PC-3 (cell line): Measurements from ENCODE around the gene HHIPL1. TPM values are rescaled to one million over a fixed set of nuclear protein-coding genes. Genes with fewer than 3 reads are reported as not detected.

Experiments used
- ATAC-seq: fragments of 200-7000 bp; cut with Tn5 transposase; 2 replicates; pipeline ENCODE4 v1.9.1; 2020; ENCODE audit warnings: mild to moderate bottlenecking, moderate library complexity
- BruUV-seq: library from RNA; stranded (reverse); fragments of 400-500 nt; replicated peaks from 2 replicates; lab custom pipeline; 2021; lab: Mats Ljungman, UMichigan
- CTCF ChIA-PET: fragments of 300-600 bp; sonication (Branson Sonifier 250); formaldehyde crosslinking; loops from one replicate; lab custom pipeline; 2022; ENCODE audit warnings: antibody characterized with exemption; lab: Charles Lee
- POLR2A ChIA-PET: fragments of 300-600 bp; sonication (Branson Sonifier 250); formaldehyde crosslinking; loops from one replicate; lab custom pipeline; 2022; ENCODE audit warnings: antibody characterized with exemption; ENCODE audit not compliant: unreplicated experiment; lab: Charles Lee
- DNase-seq: peaks from one replicate; pipeline ENCODE4 v3.0.0-alpha.2; 2015
- H2AFZ ChIP-seq: fragments of 300-600 bp; sonication (generic); 2 replicates; pipeline ENCODE4 v1.6.0; 2016; ENCODE audit warnings: antibody characterized with exemption, low read length
- H3F3A ChIP-seq: fragments of 300-600 bp; sonication (generic); one replicate; pipeline ENCODE4 v1.6.0; 2017; ENCODE audit warnings: antibody characterized with exemption, low read length, control low read depth, mild to moderate bottlenecking; ENCODE audit not compliant: unreplicated experiment
- H3K27ac ChIP-seq: fragments of 300-600 bp; sonication (generic); 2 replicates; pipeline ENCODE4 v1.5.1; 2016; ENCODE audit warnings: mild to moderate bottlenecking, low read length
- H3K27me3 ChIP-seq: fragments of 300-600 bp; sonication (generic); 2 replicates; pipeline ENCODE4 v1.6.1; 2016; ENCODE audit warnings: low read length, mixed read lengths
- H3K36me3 ChIP-seq: fragments of 300-600 bp; sonication (generic); 2 replicates; pipeline ENCODE4 v1.6.1; 2016; ENCODE audit warnings: low read depth, mixed run types, low read length, mixed read lengths
- H3K4me1 ChIP-seq: fragments of 300-600 bp; sonication (generic); 2 replicates; pipeline ENCODE4 v1.5.1; 2016; ENCODE audit warnings: low read length; ENCODE audit not compliant: insufficient read depth
- H3K4me2 ChIP-seq: fragments of 300-600 bp; sonication (generic); 2 replicates; pipeline ENCODE4 v1.6.0; 2016; ENCODE audit warnings: low read length
- H3K4me3 ChIP-seq: fragments of 300-600 bp; sonication (generic); 2 replicates; pipeline ENCODE4 v1.5.1; 2016; ENCODE audit warnings: mild to moderate bottlenecking, low read length, mixed read lengths
- H3K79me2 ChIP-seq: fragments of 300-600 bp; sonication (generic); 2 replicates; pipeline ENCODE4 v1.6.1; 2017; ENCODE audit warnings: low read length, mixed read lengths
- H3K9ac ChIP-seq: fragments of 300-600 bp; sonication (generic); 2 replicates; pipeline ENCODE4 v1.6.0; 2016; ENCODE audit warnings: mild to moderate bottlenecking, low read length
- H3K9me2 ChIP-seq: fragments of 300-600 bp; sonication (generic); replicated peaks from 2 replicates; pipeline ENCODE4 v1.6.1; 2016; ENCODE audit warnings: mixed run types, low read length, mixed read lengths
- H3K9me3 ChIP-seq: fragments of 300-600 bp; sonication (generic); 2 replicates; pipeline ENCODE4 v1.6.1; 2016; ENCODE audit warnings: low read length, mixed read lengths
- H4K20me1 ChIP-seq: fragments of 300-600 bp; sonication (generic); 2 replicates; pipeline ENCODE4 v1.6.1; 2016; ENCODE audit warnings: low read length, mixed read lengths
- CTCF ChIP-seq: fragments of 300-600 bp; sonication (generic); conservative IDR thresholded peaks from 2 replicates; pipeline ENCODE4 v1.5.1; 2017; ENCODE audit warnings: antibody characterized with exemption, low read depth, mild to moderate bottlenecking, low read length
- EZH2 ChIP-seq: fragments of 300-600 bp; sonication (generic); IDR thresholded peaks from one replicate; pipeline ENCODE4 v1.6.1; 2017; ENCODE audit warnings: antibody characterized with exemption, mild to moderate bottlenecking, low read length; ENCODE audit not compliant: unreplicated experiment
- EZH2phosphoT487 ChIP-seq: fragments of 300-600 bp; sonication (generic); IDR thresholded peaks from 2 replicates; pipeline ENCODE4 v1.6.1; 2018; ENCODE audit warnings: mild to moderate bottlenecking, antibody characterized with exemption, low read length, borderline replicate concordance
- intact Hi-C: fragments of 100-400 bp; cut with micrococcal nuclease; formaldehyde crosslinking; loops from 2 replicates; pipeline ENCODE4 v1.9.0; 2023
- total RNA-seq: library from RNA; depleted of rRNA; stranded (reverse); fragments of >200 nt; gene quantifications from 2 replicates; pipeline ENCODE4 v1.2.3, GENCODE V29; 2014

HHIPL1 gene
- total RNA-seq, 1 experiment from 2014 or later: 0.84 TPM

- no TSS peak for BruUV-seq
- H3K4me3 ChIP-seq: no peak overlapping the region
- DNase-seq: no peak
- H3K27me3 ChIP-seq: no peaks in the 10 kb centered on the region
- H3K9ac ChIP-seq: no peak overlapping the region
- H2AFZ ChIP-seq: no peak overlapping the region
- no peaks in the 10 kb centered on the region for H3F3A ChIP-seq
- no peaks in the 10 kb centered on the region for H3K79me2 ChIP-seq
- ATAC-seq: no peak
- no peak overlapping the region for H3K27ac ChIP-seq
- TF ChIP-seq CTCF (no peak), EZH2 (no peak), EZH2phosphoT487 (no peak)
- ChIA-PET CTCF (no interaction called here), POLR2A (no interaction called here)
- no peak overlapping the region for H3K4me2 ChIP-seq
- H3K9me2 ChIP-seq: no peaks in the 10 kb centered on the region
- no peaks in the 10 kb centered on the region for H3K4me1 ChIP-seq
- intact Hi-C loops: no loop called here
- no peaks in the 10 kb centered on the region for H4K20me1 ChIP-seq
- no peaks in the 10 kb centered on the region for H3K36me3 ChIP-seq
- H3K9me3 ChIP-seq: no peaks in the 10 kb centered on the region
Observed at GRCh38 chr14:99718031-99718810, 73.3 kb downstream of the HHIPL1 start.

DNA sequence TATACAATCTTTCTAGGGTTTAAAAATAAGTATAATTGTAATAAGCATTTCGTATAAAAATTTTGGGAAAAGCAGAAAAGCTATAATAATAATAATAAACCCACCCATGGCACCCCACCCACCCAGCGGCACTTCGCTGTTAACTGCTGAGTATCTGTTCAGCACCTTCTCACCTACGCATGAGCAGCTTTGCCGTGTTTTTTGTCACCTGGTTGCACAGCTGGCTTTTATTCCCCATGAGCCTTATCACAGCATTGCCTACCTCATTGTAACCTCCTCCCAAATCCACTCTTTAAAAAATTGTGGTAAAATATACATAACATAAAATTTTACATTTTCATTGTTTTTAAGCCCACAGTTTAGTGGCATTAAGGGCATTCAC is 73.9 kb downstream of the HHIPL1 start:
- ATAC-seq (no peak), DNase-seq (no peak)
- intact Hi-C loops: no loop called here
- Histone ChIP-seq H3K4me3 (no peak overlapping the region), H3K4me1 (no peaks in the 10 kb centered on the region), H3K36me3 (no peaks in the 10 kb centered on the region), H3K27ac (no peak overlapping the region), H2AFZ (no peak overlapping the region), H3K9ac (no peak overlapping the region), H3K9me2 (no peaks in the 10 kb centered on the region), H3K4me2 (no peak overlapping the region), H3F3A (no peaks in the 10 kb centered on the region), H3K9me3 (no peaks in the 10 kb centered on the region), H4K20me1 (no peaks in the 10 kb centered on the region), H3K79me2 (no peaks in the 10 kb centered on the region), H3K27me3 (no peaks in the 10 kb centered on the region)
- TF ChIP-seq CTCF (no peak), EZH2phosphoT487 (no peak), EZH2 (no peak)
- CTCF ChIA-PET: no interaction called here
- POLR2A ChIA-PET: no interaction called here
- BruUV-seq: no TSS peak

- TF ChIP-seq EZH2: no peak
- TF ChIP-seq EZH2phosphoT487: no peak
- TF ChIP-seq CTCF: no peak
- DNase-seq: no peak
- POLR2A ChIA-PET: no interaction called here
- CTCF ChIA-PET: no interaction called here
- Histone ChIP-seq H3K27ac (no peak overlapping the region), H2AFZ (no peak overlapping the region), H3K4me3 (no peak overlapping the region), H4K20me1 (no peaks in the 10 kb centered on the region), H3K4me1 (no peaks in the 10 kb centered on the region), H3K9ac (no peak overlapping the region), H3K9me3 (no peaks in the 10 kb centered on the region), H3K9me2 (no peaks in the 10 kb centered on the region), H3K4me2 (no peak overlapping the region), H3F3A (no peaks in the 10 kb centered on the region), H3K36me3 (no peaks in the 10 kb centered on the region), H3K27me3 (no peaks in the 10 kb centered on the region), H3K79me2 (no peaks in the 10 kb centered on the region)
- BruUV-seq: no TSS peak
- no peak for ATAC-seq
- intact Hi-C loops: no loop called here
Observed at GRCh38 chr14:99720941-99721791, 76.2 kb downstream of the HHIPL1 start.
